DMS153 treated with DMSO at 0.1 percent for 48 hours (cell line): ENCODE data around the gene LCA5.
A peak's percentile ranks its signal among the peaks of the same experiment; 100 is the strongest.
"Not testable (repeated sequence)": the region's sequence is repeated elsewhere in the genome, so short reads cannot be mapped to it uniquely, and the experiment has no call there.

Experiments used
- DNase-seq: peaks from one replicate; lab custom pipeline; 2025; ENCODE audit not compliant: unreplicated experiment; lab: John Stamatoyannopoulos, UW

Gene LCA5

GRCh38 chr6:79468116-79468515, 69.1 kb downstream of the LCA5 start:
- DNase-seq: no peak

GRCh38 chr6:79467716-79468115, 69.5 kb downstream of the LCA5 start:
- DNase-seq: no peak

GRCh38 chr6:79466207-79466834, 70.9 kb downstream of the LCA5 start:
- peak; percentile 14 for DNase-seq

GRCh38 chr6:79465381-79465780, 71.8 kb downstream of the LCA5 start:
- DNase-seq: no peak

- DNase-seq: no peak
These were observed 73.6 kb downstream of the LCA5 start for GRCh38 chr6:79463621-79464050.

- DNase-seq: no peak
These were observed 76.0 kb downstream of the LCA5 start for GRCh38 chr6:79461205-79461604.

GRCh38 chr6:79455446-79455845, 81.8 kb downstream of the LCA5 start:
- no peak for DNase-seq

- no peak for DNase-seq
These were observed 83.6 kb downstream of the LCA5 start for GRCh38 chr6:79453558-79454042.

- peak; percentile 40 for DNase-seq
These were observed 86.2 kb downstream of the LCA5 start for GRCh38 chr6:79450984-79451383.

GRCh38 chr6:79446006-79446405, 91.2 kb downstream of the LCA5 start:
- no peak for DNase-seq

- not testable (repeated sequence) for DNase-seq
These were observed 93.4 kb downstream of the LCA5 start for GRCh38 chr6:79443876-79444275.

- no peak for DNase-seq
These were observed 96.0 kb downstream of the LCA5 start for GRCh38 chr6:79441192-79441591.

GRCh38 chr6:79440598-79440997, 96.6 kb downstream of the LCA5 start:
- DNase-seq: no peak

- no peak for DNase-seq
These were observed 99.2 kb downstream of the LCA5 start for GRCh38 chr6:79438030-79438429.

- DNase-seq: no peak
These were observed 101.0 kb downstream of the LCA5 start for GRCh38 chr6:79436241-79436640.

- DNase-seq: no peak
These were observed 101.5 kb downstream of the LCA5 start for GRCh38 chr6:79435746-79436145.
